SK-MEL-5 (cell line): ENCODE measurements around the gene ZNF594. TPM values are rescaled to one million over a fixed set of nuclear protein-coding genes. Genes with fewer than 3 reads are reported as not detected.
"Not testable (repeated sequence)": the region's sequence is repeated elsewhere in the genome, so short reads cannot be mapped to it uniquely, and the experiment has no call there.

Experiments
- DNase-seq: peaks from one replicate; pipeline ENCODE4 v3.0.0-alpha.2; 2016; ENCODE audit warnings: low read depth, low spot score
- in situ Hi-C: cut with HindIII; loops from 2 replicates; pipeline ENCODE4 v1.10.0; 2016; ENCODE audit warnings: low sequenced_read_pairs, high pct_unique_total_duplicates, low pct_unique_long_range_greater_than_20kb
- total RNA-seq: library from RNA; depleted of rRNA; stranded (reverse); fragments of >200 nt; shearing (Covaris generic); gene quantifications from 2 replicates; pipeline ENCODE4 v1.2.3, GENCODE V29; 2014

The ZNF594 gene
- total RNA-seq, 1 experiment from 2014 or later: 7.5 TPM

GRCh38 chr17:5146122-5146521 is 45.5 kb downstream of the ZNF594 start:
- DNase-seq, in situ Hi-C loops: not testable (repeated sequence)

- DNase-seq, in situ Hi-C loops: not testable (repeated sequence)
Measured at GRCh38 chr17:5142877-5143276, 48.8 kb downstream of the ZNF594 start.

GRCh38 chr17:5139458-5139732 is 52.3 kb downstream of the ZNF594 start:
- in situ Hi-C loops: no loop called here
- DNase-seq: no peak

GRCh38 chr17:5138616-5139457 is 52.8 kb downstream of the ZNF594 start:
- in situ Hi-C loops: no loop called here

GRCh38 chr17:5138198-5138544 is 53.5 kb downstream of the ZNF594 start:
- in situ Hi-C loops, DNase-seq: not testable (repeated sequence)

More at GRCh38 chr17:5138616-5139457, 52.8 kb downstream of the ZNF594 start:
- no peak for DNase-seq

- in situ Hi-C loops, DNase-seq: not testable (repeated sequence)
Measured at GRCh38 chr17:5137511-5138197, 54.0 kb downstream of the ZNF594 start.

- in situ Hi-C loops: not testable (repeated sequence)
Measured at GRCh38 chr17:5136580-5137412, 54.9 kb downstream of the ZNF594 start.

GRCh38 chr17:5135726-5136579 is 55.7 kb downstream of the ZNF594 start:
- no peak for DNase-seq
- in situ Hi-C loops: no loop called here

More at GRCh38 chr17:5136580-5137412, 54.9 kb downstream of the ZNF594 start:
- not testable (repeated sequence) for DNase-seq

- DNase-seq, in situ Hi-C loops: not testable (repeated sequence)
Measured at GRCh38 chr17:5135131-5135712, 56.4 kb downstream of the ZNF594 start.

GRCh38 chr17:5134571-5134970 is 57.1 kb downstream of the ZNF594 start:
- in situ Hi-C loops, DNase-seq: not testable (repeated sequence)

GRCh38 chr17:5133961-5134360 is 57.7 kb downstream of the ZNF594 start:
- DNase-seq, in situ Hi-C loops: not testable (repeated sequence)

GRCh38 chr17:5133311-5133710 is 58.4 kb downstream of the ZNF594 start:
- in situ Hi-C loops: no loop called here

GRCh38 chr17:5132503-5133225 is 59.0 kb downstream of the ZNF594 start:
- in situ Hi-C loops, DNase-seq: not testable (repeated sequence)

More at GRCh38 chr17:5133311-5133710, 58.4 kb downstream of the ZNF594 start:
- no peak for DNase-seq

GRCh38 chr17:5131799-5132502 is 59.7 kb downstream of the ZNF594 start:
- in situ Hi-C loops, DNase-seq: not testable (repeated sequence)

- DNase-seq: no peak
- in situ Hi-C loops: no loop called here
Measured at GRCh38 chr17:5131146-5131715, 60.4 kb downstream of the ZNF594 start.
